Measurements from ENCODE around the gene PRPF18. TPM values are rescaled to one million over a fixed set of nuclear protein-coding genes. Genes with fewer than 3 reads are reported as not detected.

Gene PRPF18
- total and polyA plus RNA-seq, 2 of the 4 experiments (the other 2 are of a cell fraction): 10.0 to 16.9 TPM

- no peak overlapping the region for H3K4me3 ChIP-seq (ENCODE audit: insufficient read depth, low read depth, low read length)
- no peak overlapping the region for H2BK5ac ChIP-seq (ENCODE audit: low read depth, low read length, poor library complexity, severe bottlenecking)
- peaks cover 9% of the 10 kb centered on the region for H3K27me3 ChIP-seq (ENCODE audit: control insufficient read depth, insufficient read depth, low read length)
- peaks cover 3% of the 10 kb centered on the region; the same call in 1 of the 2 replicates for H3K4me1 ChIP-seq (ENCODE audit: control insufficient read depth, insufficient read depth, low read length)
- DNase-seq (no peak), ATAC-seq (ENCODE audit: low read depth) (no peak)
- ChIA-PET POLR2A (ENCODE audit: unreplicated experiment) (no interaction called here), CTCF (interaction anchor here (1.0 kb wide), 1 partner anchor 69 kb away, joined by 8 read pairs; no protein-coding TSS in a partner anchor)
- H4K91ac ChIP-seq (ENCODE audit: insufficient read depth, low read depth, low read length): no peak overlapping the region
- H3K9me3 ChIP-seq (ENCODE audit: control insufficient read depth, insufficient read depth, low read length): no peaks in the 10 kb centered on the region
- H3K56ac ChIP-seq (ENCODE audit: extremely low read depth, insufficient read depth, low read length): no peak overlapping the region
- in situ Hi-C loops (cut with MboI; ENCODE audit: low sequenced_read_pairs) (no loop called here), dilution Hi-C loops (cut with HindIII; ENCODE audit: low sequenced_read_pairs, unreplicated experiment) (no loop called here), intact Hi-C loops (cut with micrococcal nuclease) (loop anchor here (1.0 kb wide), 1 partner anchor 214 kb away; no protein-coding TSS in a partner anchor)
- no peak overlapping the region for H2BK20ac ChIP-seq (ENCODE audit: low read depth, low read length)
- TF ChIP-seq BHLHE40 (IDR thresholded peaks at IDR 0.05; ENCODE audit: low read depth, low read length): no peak
- peak; percentile 86 for TF ChIP-seq MAFK (IDR thresholded peaks at IDR 0.05; ENCODE audit: low read depth, low read length)
- H4K20me1 ChIP-seq (ENCODE audit: insufficient read depth, low read length): no peaks in the 10 kb centered on the region; the same call in 1 of the 2 replicates
- H4K8ac ChIP-seq (ENCODE audit: low read depth in 2 of 2, low read length in 2 of 2): no peak overlapping the region
- H3K27ac ChIP-seq (ENCODE audit: insufficient read depth, low read length): no peak overlapping the region
- peaks cover 4% of the 10 kb centered on the region; the same call in 1 of the 2 replicates for H3K9me1 ChIP-seq (ENCODE audit: insufficient read depth, low read length)
- no peak overlapping the region for H4K5ac ChIP-seq (ENCODE audit: low read depth, low read length)
- peaks cover 13 to 28% of the 10 kb centered on the region in 2 experiments for H3K79me1 ChIP-seq (ENCODE audit: low read depth in 1 of 2, low read length in 2 of 2)
- H2BK15ac ChIP-seq (ENCODE audit: low read depth, low read length): no peak overlapping the region
- H2AFZ ChIP-seq (replicated peaks; ENCODE audit: low read length, poor library complexity): no peak overlapping the region
- no peak overlapping the region for H2BK120ac ChIP-seq (ENCODE audit: low read depth, low read length)
- H3K9ac ChIP-seq (ENCODE audit: low read depth, low read length): no peak overlapping the region
- no TSS peak for BruUV-seq (replicated peaks)
- H3K23ac ChIP-seq (ENCODE audit: low read depth, low read length): no peak overlapping the region
- no peak overlapping the region for H3K4me2 ChIP-seq (ENCODE audit: low read depth, low read length)
- no CpG with 5 or more reads among the region's 4 CpGs for WGBS, 2 experiments (ENCODE audit: extremely low coverage in 2 of 2, insufficient read length in 1 of 2)
- H3K4ac ChIP-seq (ENCODE audit: low read depth, low read length): no peak overlapping the region
- H2AK9ac ChIP-seq (replicated peaks; ENCODE audit: low read depth, low read length, poor library complexity): no peak overlapping the region
- H3K18ac ChIP-seq (ENCODE audit: low read depth, low read length): no peak overlapping the region
- H3K14ac ChIP-seq (replicated peaks; ENCODE audit: low read depth, low read length): no peak overlapping the region
- H3K36me3 ChIP-seq (ENCODE audit: control insufficient read depth, insufficient read depth, low read length): no peaks in the 10 kb centered on the region
- H2AK5ac ChIP-seq (ENCODE audit: low read depth, low read length): no peak overlapping the region
Measured at GRCh38 chr10:13585943-13586342, 822 bp upstream of the PRPF18 start.

All from IMR-90 (cell line).